ENCODE results near the gene BLZF1.
A peak's percentile ranks its signal among the peaks of the same experiment; 100 is the strongest.
"Not testable (repeated sequence)": the region's sequence is repeated elsewhere in the genome, so short reads cannot be mapped to it uniquely, and the experiment has no call there.

Gene BLZF1, protein sequence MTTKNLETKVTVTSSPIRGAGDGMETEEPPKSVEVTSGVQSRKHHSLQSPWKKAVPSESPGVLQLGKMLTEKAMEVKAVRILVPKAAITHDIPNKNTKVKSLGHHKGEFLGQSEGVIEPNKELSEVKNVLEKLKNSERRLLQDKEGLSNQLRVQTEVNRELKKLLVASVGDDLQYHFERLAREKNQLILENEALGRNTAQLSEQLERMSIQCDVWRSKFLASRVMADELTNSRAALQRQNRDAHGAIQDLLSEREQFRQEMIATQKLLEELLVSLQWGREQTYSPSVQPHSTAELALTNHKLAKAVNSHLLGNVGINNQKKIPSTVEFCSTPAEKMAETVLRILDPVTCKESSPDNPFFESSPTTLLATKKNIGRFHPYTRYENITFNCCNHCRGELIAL

DNA sequence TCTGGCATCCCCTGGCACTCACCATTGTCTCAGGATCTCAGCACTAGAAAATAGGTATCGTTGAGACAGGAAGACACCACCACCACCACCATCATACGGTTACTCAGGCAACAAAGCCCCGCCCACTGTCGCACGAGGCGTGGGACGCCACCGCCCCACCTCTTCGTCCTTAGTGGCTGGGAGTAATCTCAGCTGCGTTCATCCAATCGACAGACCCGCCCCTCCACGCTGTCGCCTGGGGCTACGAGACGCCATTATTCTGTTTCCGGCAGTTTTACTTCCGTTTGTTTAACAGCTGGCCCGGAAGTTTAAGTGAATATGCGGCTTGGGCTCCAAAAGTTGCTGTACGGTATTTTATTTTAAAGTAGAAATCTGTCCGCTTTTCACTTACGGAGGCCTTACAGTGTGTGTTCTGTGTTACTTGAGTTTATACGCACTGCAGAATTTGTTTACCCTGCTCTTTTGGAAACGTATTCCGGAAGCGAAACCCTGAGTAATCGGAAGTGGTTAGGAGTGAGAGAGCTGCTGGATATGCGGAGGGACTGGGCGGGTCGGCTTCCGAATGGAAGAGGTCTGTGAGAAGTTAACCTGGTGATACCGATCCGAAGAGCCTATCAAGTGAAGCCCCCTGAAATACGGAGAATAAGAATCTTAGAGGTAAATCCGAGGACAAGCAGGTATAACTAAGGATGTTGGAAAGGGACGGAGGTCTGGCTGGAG, at the start of gene BLZF1, which contains the start of gene NME7:
Gene BLZF1, plus strand, starts transcription at position 510 of the 720 bp plus-strand sequence. CDS start 1,328 bp downstream, outside the sequence.
Gene NME7, minus strand, starts transcription at position 112 of the 720 bp plus-strand sequence. Its CDS starts 87 bp downstream, at position 25.
- FAIRE-seq = peak; percentile 99

DNA sequence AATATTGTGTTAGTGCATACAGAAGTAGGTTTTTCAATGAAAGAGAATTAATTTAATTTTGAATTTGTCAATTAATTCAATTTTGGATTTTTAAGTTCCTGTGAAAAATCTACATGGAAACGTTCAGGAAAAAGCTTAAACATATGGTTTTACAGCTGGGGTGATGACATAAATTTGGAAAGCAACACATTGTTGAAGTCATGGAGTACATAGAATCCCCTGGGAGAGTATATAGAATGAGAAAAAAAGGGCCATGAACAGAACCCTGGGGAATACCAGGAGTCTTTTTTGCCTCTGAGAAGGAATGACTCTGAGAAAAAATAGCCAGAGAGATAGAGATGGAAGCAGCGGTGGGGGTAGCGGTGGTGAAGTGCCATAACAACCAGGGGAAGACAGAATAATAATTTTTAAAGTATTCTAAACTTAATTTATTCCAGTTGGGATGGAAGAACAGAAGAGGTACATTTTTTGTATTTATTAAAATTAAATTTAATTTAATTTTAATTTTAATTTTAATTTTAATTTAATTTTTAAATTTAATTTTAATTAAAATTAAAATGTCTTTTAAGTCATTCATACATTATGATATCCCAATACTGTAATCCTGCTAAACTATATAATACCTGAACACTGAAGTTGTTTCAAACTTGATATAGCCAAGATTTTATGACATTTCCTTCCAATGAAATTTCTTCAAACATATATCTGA, 49.3 kb upstream of the BLZF1 start:
- peak; percentile 93 for FAIRE-seq

DNA sequence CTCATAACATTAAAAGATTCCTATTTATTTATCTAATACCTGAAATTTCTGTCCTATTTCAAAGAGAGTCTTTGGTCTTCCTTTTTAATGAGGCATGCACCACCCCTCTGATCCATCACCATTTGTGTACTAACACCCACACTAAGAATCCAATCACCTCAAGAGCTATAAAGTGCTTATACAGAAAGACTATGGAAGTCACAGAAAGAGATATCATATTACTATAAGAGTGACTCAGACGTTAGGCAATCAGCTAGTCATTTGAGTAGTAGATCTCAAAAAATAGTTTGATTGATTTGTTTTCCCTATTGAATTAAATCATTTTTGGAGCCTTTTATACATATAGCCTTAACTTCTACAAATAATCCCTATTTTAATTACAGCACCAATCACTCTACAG, 46.5 kb upstream of the BLZF1 start:
- FAIRE-seq = no peak

DNA sequence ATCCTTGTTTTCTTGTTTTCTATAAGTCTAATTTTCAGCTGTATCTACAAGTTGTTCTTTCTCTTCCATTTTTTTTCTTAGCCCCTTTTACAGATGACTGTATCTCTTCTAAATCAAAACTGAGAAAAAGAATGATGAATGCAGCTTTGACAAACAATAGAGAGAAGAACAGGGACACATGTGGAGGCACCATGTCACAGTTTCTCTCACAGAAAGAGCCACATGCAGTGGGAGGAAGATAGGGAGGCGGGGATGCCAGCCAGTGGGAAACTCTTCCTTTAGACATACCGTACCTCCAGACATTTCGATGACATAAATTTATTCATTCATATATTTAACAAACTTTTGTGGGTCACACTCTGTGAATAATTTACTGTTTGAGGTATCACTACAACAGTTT, 45.9 kb upstream of the BLZF1 start:
- no peak for FAIRE-seq

DNA sequence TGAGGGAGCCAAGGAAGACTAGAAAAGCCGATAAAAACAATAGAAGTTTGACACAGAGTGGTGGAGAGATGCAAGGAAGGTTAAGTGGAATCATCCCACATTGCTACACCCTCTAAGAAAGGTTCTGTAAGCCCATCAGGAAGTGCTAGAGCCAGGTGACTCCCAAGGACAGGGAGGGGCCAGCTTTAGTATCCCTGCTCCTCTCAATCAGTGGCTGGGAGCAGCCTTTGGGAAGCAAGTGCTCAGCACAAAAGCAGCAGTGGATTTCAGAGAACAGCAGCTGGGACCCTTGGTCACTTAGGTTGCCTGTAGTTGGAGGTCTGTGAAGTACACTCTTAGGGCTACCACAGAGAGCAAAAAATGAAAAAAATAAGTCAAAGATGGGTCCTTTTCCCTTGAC, 42.9 kb upstream of the BLZF1 start:
- no peak for FAIRE-seq

DNA sequence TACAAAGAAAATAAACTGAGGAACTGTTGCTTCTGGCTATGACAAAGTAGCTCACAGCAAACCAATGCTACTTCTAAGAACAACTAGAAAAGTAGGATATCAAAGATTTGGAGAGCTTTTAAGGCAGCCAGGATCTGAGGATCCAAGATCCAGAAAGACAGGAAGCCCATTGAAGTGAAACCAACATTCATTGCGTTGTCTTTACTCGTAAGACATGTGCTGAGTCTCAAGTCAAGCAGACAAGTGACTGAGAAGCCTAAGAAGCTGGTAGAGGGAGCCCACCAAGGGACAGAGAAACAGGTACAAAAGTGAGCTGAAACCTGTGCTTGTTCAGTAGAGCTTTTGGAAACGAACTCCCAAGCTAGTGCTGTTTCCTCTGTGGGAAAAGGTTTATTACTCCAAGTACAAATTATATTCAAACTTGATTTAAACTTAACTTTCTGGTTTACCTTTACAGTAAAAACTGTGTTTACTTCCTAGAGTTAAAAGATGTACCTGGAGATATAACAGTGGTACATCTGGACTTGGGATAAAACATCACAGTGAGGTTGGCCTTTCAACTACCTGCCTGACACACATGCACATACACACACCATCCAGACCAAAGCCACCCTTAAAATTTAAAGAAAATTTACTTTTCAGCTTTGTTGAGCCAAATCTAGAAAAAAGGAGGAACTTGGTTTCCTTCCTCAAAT, 41.6 kb upstream of the BLZF1 start:
- FAIRE-seq = no peak

DNA sequence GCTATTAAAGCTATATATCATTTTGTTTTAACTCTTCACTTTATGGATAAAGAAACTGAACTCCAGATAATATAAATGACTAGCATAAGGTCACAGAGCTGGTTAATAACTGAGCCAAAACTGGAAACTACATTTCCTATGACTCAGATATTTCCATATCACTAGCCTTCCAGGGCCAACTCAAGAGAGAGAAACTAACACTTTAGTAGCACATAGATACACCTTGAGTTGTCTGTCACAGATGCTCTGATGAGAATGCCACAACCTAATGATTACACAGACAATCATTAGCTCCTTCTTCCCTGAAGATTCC, 41.1 kb upstream of the BLZF1 start:
- no peak for FAIRE-seq

DNA sequence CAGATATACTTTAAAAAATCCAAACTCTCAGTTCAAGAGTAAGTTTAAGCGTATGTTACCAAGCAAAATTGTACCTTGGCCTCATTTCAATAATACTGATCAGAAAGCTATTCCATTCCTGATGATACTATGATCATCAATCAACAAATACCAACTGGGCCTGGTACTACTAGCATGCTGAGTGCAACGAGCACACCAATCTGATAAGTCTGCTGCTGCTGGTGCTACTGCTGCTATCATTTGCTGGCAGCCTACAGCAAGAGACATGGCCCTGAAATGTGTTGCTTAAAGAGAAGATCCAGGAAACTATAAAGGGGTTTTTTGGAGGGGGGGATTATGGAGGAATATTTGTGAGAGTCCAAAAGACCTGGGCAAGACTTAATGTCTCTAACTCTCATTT, 40.1 kb upstream of the BLZF1 start:
- no peak for FAIRE-seq

DNA sequence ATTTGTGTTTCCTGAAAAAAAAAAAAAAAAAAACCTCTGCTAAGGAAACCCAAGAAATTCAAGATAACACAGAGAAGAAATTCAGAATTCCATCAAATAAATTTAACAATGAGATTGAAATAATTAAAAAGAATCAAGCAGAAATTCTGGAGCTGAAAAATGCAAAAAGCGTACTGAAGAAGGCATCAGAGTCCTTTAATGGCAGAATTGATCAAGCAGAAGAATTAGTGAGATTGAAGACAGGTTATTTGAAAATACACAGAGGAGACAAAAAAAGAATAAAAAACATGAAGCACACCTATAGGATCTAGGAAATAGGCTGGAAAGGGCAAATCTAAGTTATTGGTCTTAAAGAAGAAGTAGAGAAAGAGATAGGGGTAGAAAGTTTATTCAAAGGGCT, 38.6 kb upstream of the BLZF1 start:
- no peak for FAIRE-seq

DNA sequence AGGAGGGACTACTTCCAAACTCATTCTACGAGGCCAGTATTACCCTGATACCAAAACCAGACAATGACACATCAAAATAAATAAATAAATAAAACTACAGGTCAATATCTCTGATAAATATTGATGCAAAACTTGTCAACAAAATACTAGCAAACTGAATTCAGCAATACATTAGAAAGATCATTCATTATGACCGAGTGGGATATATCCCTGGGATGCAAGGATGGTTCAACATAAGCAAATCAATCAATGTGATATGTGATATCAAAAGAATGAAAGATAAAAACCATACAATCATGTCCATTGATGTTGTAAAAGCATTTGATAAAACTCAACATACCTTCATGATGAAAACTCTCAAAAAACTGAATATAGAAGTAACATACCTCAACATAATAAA, 37.1 kb upstream of the BLZF1 start:
- no peak for FAIRE-seq

DNA sequence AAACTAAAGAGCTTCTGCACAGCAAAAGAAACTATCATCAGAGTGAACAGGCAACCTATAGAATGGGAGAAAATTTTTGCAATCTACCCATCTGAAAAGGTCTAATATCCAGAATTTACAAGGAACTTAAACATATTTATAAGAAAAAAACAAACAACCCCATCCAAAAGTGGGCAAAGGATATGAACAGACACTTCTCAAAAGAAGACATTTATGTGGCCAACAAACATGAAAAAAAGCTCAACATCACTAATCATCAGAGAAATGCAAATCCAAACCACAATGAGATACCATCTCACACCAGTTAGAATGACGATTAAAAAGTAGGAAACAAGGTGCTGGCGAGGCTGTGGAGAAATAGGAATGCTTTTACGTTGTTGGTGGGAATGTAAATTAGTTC, 33.3 kb upstream of the BLZF1 start:
- not testable (repeated sequence) for FAIRE-seq

DNA sequence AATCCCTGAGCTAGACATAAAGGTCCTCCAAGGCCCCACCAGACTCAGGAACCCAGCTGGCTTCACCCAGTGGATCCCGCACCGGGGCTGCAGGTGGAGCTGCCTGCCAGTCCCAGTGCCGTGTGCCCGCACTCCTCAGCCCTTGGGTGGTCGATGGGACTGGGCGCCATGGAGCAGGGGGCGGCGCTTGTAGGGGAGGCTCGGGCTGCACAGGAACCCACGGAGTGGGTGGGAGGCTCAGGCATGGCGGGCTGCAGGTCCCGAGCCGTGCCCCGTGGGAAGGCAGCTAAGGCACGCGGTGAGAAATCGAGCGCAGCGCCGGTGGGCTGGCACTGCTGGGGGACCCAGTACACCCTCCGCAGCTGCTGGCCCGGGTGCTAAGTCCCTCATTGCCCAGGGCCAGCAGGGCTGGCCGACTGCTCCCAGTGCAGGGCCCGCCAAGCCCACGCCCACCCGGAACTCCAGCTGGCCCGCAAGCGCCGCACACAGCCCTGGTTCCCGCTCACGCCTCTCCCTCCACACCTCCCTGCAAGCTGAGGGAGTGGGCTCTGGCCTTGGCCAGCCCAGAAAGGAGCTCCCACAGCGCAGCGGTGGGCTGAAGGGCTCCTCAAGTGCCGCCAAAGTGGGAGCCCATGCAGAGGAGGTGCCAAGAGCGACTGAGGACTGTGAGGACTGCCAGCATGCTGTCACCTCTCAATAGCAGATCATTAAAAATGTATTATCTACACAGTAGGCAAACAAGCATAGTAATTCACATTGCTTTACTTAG, 30.9 kb upstream of the BLZF1 start:
- not testable (repeated sequence) for FAIRE-seq

DNA sequence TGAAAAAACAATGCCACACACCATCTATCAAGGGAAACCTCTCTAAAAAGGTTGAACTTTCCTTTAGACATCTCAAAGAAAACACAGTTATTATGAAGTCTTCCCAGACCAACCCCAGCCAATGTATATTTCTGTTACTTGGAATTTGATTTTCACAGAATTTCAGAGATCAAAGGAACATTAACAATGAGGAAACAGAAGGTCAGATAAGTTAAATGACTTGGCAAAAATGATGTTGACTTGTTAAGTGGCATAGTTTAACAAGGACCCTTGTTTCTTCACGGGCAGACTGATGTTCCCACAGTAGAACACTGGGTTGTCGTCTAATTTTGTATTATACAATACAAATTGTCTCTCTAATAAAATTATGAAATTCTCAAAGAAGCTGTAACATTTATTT, 29.4 kb upstream of the BLZF1 start:
- no peak for FAIRE-seq

DNA sequence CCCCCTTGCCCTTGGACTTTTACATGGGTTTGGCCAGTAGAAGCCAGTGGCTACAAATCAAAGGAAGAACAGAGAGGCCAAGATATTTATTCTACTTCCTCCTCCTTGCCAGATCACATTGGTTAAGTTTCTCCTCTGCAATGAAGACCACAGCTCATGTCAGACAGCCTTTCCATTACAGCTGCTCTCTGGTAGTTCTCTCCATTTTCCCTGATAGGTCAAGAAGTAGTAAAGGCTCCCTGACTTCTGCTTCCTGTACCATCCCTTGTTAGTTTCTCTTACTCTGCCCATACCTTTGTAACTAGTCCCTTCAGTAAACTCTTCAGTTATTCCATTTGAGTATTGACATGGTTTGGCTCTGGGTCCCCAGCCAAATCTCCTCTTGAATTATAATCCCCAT, 28.2 kb upstream of the BLZF1 start:
- no peak for FAIRE-seq

DNA sequence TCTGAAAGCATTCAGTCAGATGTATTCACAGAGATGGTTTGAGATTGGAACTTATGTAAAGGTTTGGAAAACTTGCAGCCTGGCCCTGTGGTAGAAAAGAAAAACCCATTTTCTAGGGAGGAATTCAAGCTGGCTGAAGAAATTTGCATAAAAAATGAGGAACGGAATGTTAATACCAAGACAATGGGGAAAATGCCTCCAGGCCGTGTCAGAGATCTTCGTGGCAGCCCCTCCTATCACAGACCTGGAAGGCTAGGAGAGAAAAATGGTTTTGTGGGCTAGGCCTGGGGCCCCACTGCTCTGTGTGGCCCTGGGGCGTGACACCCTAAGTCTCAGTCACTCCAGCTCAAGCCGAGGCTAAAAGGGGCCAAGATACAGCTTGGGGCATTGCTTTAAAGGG, 27.1 kb upstream of the BLZF1 start:
- no peak for FAIRE-seq

DNA sequence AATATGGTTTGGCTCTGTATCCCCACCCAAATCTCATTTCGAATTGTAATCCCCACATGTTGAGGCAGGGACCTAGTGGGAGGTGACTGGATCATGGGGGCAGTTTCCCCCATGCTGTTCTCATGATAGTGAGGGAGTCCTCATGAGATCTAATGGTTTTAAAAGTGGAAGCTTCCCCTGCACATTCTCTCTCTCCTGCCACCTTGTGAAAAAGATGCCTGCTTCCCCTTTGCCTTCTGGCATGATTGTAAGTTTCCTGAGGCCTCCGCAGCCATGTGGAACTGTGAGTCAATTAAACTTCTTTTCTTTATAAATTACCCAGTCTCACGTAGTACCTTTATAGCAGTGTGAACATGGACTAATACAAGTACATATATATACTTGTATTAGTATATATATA, 25.9 kb upstream of the BLZF1 start:
- not testable (repeated sequence) for FAIRE-seq

DNA sequence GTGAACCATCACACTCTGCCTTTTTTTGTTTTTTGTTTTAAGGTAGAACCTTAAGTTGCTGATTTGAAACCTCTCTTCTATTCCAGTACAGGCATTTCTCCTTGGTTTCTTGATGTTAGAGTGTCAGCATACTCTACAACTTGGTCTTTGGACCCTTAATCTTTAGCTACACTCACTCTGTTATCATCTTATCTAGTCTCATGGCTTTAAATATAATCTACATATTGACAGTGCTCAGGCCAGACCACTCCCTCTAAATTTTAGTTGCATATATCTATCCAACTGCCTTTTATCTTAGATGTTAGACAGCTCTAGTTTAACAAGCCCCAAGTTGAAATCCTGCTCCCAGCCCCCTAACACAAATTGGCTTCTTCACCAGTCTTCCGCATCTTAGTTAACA, 22.5 kb upstream of the BLZF1 start:
- no peak for FAIRE-seq

DNA sequence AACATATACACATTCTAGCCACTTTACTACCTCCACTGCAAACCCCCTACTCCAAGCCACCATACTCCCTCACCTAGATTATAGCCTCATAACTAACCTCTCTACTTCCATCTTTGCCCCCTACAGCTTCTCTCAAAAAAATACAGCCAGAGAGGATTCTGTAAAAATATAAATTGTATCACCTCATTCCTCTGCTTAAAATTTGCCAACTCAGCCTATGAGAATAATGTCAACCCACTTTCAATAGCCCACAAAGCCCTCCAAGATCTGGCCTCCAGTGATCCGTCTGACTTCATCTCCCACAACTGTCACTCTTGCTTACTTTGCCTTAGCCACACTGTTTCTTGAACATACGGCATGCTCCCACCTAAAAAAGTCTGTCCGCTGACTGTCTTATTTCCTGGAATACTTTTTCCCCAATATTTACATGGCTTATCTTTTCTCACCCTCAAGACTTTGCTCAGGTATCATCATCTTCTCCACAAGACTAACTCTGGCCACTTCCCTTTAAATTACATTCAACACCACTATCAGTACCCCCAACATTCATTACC, 21.9 kb upstream of the BLZF1 start:
- no peak for FAIRE-seq

DNA sequence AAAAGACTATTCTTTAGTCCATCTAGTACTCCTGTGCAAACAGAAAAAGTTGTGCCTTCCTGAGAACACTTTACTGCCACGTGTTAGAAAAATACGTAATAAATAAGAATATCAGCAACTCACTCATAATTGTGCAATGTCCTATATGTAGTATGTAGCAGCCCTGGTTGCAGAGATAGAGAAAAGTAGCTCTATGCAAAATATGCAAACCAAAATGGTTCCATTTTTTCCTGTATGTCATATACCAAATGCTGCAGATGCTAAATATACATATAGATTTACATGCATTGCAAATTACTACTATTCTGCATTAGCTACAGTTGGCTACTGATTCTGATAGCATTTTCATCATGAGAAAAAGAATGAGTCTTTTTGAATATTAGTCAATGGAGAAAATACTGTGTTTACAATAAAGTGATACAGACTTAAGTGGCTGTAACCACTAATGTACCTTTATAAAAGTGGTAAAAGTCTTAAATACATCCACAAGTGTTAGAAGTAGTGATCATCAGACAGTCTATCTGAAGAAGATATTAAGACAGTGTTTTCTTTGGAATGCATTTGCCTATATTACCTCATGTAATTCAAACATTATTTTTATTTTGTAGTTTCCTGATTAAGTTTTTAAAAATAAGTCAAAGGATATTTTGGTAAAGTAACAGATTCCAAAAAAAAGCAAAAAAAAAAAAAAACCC, 20.2 kb upstream of the BLZF1 start:
- no peak for FAIRE-seq

DNA sequence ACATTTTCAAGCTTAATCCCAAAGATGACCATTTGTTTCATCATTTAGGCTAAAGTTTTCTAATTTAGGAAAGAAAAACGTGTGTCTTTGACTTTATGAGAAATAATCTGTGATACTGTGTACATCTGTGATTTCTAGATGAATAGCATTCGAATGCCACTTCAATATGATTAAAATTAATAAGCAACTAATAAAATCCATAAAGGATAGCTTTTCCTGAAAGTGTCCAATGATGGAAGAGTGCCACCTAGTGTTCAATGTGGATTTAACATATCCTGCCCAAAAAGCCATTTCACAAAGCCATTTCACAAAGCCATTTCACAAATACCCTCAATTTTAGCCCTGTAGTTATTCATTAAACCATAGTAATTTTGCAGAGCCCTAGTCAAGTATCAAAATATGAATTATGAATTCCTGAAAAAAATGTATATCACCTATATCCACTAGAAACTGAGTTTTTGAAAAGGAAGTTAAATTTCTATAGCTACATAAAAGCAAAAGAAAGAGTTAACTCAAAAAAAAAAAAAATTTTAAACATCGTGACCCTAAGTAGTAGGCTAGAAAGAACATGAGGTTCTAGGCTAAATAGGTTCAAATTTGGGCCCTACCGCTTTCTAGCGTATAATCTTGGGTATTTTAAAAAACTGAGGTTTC, 19.5 kb upstream of the BLZF1 start:
- FAIRE-seq = peak; percentile 93

DNA sequence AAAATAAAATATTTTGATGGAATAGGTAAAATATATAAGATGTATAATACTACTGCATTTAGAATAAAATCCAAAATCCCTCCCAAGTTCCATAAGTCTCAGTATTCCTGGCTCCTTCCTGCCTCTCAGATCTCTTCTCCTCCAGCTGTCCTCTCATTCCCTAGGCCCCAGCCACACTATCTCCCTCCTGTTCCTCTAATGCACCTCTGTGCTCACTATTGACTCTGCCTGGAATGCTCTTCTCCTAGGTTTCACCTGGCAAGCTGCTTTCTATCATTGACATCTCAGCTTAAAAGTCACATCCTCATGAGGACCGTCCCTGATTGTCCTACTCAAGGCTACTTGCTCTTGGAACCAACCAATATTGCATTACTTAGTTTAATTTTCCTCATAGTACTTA, 7.6 kb upstream of the BLZF1 start:
- no peak for FAIRE-seq

Data from A204.1 (cell line).